Vagina (tissue), 2 donors: ENCODE results near the gene AGBL5. TPM values are rescaled to one million over a fixed set of nuclear protein-coding genes. Genes with fewer than 3 reads are reported as not detected.

Source experiments
- DNase-seq, 2 donors: peaks; one replicate each; pipeline ENCODE4 v3.0.0-alpha.2; 2017; ENCODE audit errors: extremely low spot score in 2 of 2
- H3K27ac ChIP-seq: fragments of 200-600 bp; sonication (generic); one replicate; pipeline ENCODE4 v1.5.1; 2019
- H3K27me3 ChIP-seq: fragments of 200-600 bp; sonication (generic); one replicate; pipeline ENCODE4 v1.5.1; 2019
- H3K36me3 ChIP-seq, 2 donors: fragments of 200-600 bp; sonication (generic); one replicate each; pipeline ENCODE4 v1.5.1; 2017 to 2019
- H3K4me1 ChIP-seq: fragments of 200-600 bp; sonication (generic); one replicate; pipeline ENCODE4 v1.5.1; 2019
- H3K4me3 ChIP-seq, 2 donors: fragments of 200-600 bp; sonication (generic); 1 replicate in 1 of 2; 2 replicates in 1 of 2; pipeline ENCODE4 v1.5.1; 2016 to 2019
- H3K9me3 ChIP-seq: fragments of 200-600 bp; sonication (generic); one replicate; pipeline ENCODE4 v1.5.1; 2019
- POLR2A ChIP-seq, 2 donors: fragments of 450-650 bp; IDR thresholded peaks; one replicate each; pipeline ENCODE4 v1.6.1; 2017; ENCODE audit warnings: antibody characterized with exemption in 2 of 2, mild to moderate bottlenecking in 2 of 2, moderate library complexity in 2 of 2
- POLR2AphosphoS5 ChIP-seq, 2 donors: sonication (generic); formaldehyde crosslinking; IDR thresholded peaks; one replicate each; pipeline ENCODE4 v1.9.0; 2017; ENCODE audit warnings: antibody characterized with exemption in 2 of 2, mild to moderate bottlenecking in 2 of 2, low read depth in 1 of 2; ENCODE audit not compliant: insufficient read depth in 1 of 2
- intact Hi-C: fragments of 100-400 bp; cut with DNase I; formaldehyde crosslinking; loops from one replicate; pipeline ENCODE4 v1.15.1; 2023
- total RNA-seq: library from RNA; depleted of rRNA; stranded (reverse); fragments of >200 nt; gene quantifications from one replicate; pipeline ENCODE4 v1.2.3, GENCODE V29; 2016
- TF ChIP-seq, protein P1 (sequence below), 3 experiments: fragments of 450-650 bp in 2 of 3; fragments of 200-600 bp in 1 of 3; sonication (generic) in 1 of 3; IDR thresholded peaks; one replicate each; pipeline ENCODE4 v1.5.1; 2017 to 2019; ENCODE audit warnings: antibody characterized with exemption in 3 of 3, mild to moderate bottlenecking in 2 of 3, moderate library complexity in 2 of 3

Gene AGBL5
- total RNA-seq, 1 donor from 2014 or later: 8.8 TPM

DNA sequence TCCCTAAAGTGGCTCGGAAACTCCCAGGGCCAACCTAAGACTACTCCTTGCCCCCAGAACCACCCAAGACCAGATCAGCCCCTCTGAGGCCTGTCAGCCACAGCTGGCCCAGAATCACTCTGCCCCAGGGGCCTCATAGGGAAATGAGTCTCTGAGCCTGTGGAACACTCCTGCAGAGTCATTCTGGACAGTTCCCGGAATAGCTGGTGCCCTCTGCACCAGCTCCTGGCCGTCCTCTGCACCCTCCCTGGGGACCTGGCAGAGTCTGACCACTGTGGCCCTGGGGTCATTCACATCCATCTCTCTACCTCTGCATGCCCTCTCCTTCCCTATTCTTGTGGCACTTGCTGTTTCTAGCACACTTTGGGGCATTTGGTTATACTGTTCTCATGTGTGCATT, 33.3 kb upstream of the AGBL5 start:
- no peak overlapping the region for H3K4me3 ChIP-seq
- no peaks in the 10 kb centered on the region for H3K9me3 ChIP-seq
- TF ChIP-seq POLR2AphosphoS5 (IDR thresholded peaks at IDR 0.05; ENCODE audit: insufficient read depth in 1 of 2, low read depth in 1 of 2) (no peak), POLR2A (IDR thresholded peaks at IDR 0.05) (no peak)
- TF ChIP-seq, protein P1, sequence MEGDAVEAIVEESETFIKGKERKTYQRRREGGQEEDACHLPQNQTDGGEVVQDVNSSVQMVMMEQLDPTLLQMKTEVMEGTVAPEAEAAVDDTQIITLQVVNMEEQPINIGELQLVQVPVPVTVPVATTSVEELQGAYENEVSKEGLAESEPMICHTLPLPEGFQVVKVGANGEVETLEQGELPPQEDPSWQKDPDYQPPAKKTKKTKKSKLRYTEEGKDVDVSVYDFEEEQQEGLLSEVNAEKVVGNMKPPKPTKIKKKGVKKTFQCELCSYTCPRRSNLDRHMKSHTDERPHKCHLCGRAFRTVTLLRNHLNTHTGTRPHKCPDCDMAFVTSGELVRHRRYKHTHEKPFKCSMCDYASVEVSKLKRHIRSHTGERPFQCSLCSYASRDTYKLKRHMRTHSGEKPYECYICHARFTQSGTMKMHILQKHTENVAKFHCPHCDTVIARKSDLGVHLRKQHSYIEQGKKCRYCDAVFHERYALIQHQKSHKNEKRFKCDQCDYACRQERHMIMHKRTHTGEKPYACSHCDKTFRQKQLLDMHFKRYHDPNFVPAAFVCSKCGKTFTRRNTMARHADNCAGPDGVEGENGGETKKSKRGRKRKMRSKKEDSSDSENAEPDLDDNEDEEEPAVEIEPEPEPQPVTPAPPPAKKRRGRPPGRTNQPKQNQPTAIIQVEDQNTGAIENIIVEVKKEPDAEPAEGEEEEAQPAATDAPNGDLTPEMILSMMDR (IDR thresholded peaks at IDR 0.05): no peak
- no peaks in the 10 kb centered on the region for H3K27me3 ChIP-seq
- no peaks in the 10 kb centered on the region for H3K36me3 ChIP-seq
- intact Hi-C loops: loop anchor here (2.0 kb wide), 1 partner anchor 53 kb away; no protein-coding TSS in a partner anchor
- H3K4me1 ChIP-seq: peaks cover 31% of the 10 kb centered on the region
- H3K27ac ChIP-seq: no peak overlapping the region
- DNase-seq: no peak

DNA sequence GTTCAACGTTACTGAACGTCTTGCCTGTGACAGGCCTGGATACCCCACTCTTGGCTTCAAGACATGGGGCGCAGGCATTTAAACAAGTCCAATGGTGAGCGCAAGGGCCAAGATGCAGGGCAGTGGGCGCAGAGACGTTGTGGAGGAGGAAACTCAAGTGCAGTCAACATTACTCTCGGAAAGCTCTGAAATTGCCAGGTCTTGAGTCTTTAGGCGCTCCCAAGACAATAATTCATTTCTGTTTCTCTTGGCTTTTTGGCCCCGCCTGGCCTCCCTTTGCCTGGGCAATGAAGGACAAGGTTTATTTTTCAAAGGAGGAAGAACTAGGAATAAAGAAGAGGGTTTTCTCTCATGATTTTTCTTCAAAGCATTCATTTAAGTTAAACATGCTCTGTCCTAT, 32.0 kb upstream of the AGBL5 start:
- Histone ChIP-seq H3K9me3 (no peaks in the 10 kb centered on the region), H3K36me3 (no peaks in the 10 kb centered on the region), H3K27me3 (no peaks in the 10 kb centered on the region), H3K27ac (no peak overlapping the region), H3K4me1 (peaks cover 31% of the 10 kb centered on the region), H3K4me3 (no peak overlapping the region)
- TF ChIP-seq POLR2AphosphoS5 (IDR thresholded peaks at IDR 0.05; ENCODE audit: insufficient read depth in 1 of 2, low read depth in 1 of 2) (no peak), POLR2A (IDR thresholded peaks at IDR 0.05) (no peak)
- TF ChIP-seq, protein P1 (IDR thresholded peaks at IDR 0.05): no peak
- DNase-seq: no peak
- intact Hi-C loops: loop anchor here (2.0 kb wide), 1 partner anchor 55 kb away; no protein-coding TSS in a partner anchor

DNA sequence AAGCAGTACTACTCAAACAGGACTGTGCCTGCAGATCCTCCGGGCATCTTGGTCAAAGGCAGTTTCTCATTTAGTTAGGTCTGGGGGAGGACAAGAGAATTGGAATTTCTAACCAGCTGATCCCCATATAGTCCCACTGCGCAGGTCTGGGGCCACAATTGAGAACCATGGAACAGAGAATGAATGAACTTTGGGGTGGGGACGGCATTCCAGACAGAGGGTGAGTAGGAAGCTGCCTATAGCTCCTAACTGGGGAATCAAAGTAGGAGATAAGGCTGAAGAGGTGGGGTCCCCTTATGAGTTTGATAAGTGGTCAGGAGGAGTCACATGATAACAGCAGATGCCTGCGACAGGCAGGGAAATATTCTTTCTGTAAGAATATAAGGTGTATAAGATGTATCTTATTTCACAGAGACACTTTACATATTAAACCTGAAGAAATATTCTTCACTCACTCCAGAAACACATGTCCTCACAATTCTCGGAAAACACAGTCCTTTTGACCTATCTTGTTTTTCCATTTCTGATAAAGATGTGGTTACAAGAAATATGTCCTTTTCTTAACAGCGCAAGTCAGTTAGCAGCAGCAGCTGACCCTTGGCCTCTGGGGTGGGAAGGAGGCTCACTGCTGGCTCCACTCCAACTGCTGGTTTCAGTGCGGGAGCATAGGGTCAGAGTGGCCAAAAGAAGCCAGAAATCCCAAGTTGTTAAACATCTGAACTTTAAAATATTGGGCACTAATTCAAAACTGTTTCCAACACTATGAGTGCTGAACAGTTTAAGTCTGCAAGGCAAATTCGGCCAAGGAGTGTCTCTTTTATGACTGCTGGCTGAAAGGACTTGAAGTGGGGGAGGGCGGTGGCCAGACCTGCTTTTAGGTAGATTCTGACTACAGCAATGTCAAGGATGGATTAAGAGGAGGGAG, 31.3 kb upstream of the AGBL5 start:
- intact Hi-C loops: loop anchor here (2.0 kb wide), 1 partner anchor 55 kb away; no protein-coding TSS in a partner anchor
- H3K4me3 ChIP-seq: no peak overlapping the region
- TF ChIP-seq POLR2AphosphoS5 (IDR thresholded peaks at IDR 0.05; ENCODE audit: insufficient read depth in 1 of 2, low read depth in 1 of 2) (no peak), POLR2A (IDR thresholded peaks at IDR 0.05) (no peak)
- TF ChIP-seq, protein P1 (IDR thresholded peaks at IDR 0.05): no peak
- H3K4me1 ChIP-seq: peaks cover 26% of the 10 kb centered on the region
- H3K36me3 ChIP-seq: no peaks in the 10 kb centered on the region
- DNase-seq: no peak
- H3K9me3 ChIP-seq: no peaks in the 10 kb centered on the region
- H3K27ac ChIP-seq: no peak overlapping the region
- H3K27me3 ChIP-seq: no peaks in the 10 kb centered on the region

DNA sequence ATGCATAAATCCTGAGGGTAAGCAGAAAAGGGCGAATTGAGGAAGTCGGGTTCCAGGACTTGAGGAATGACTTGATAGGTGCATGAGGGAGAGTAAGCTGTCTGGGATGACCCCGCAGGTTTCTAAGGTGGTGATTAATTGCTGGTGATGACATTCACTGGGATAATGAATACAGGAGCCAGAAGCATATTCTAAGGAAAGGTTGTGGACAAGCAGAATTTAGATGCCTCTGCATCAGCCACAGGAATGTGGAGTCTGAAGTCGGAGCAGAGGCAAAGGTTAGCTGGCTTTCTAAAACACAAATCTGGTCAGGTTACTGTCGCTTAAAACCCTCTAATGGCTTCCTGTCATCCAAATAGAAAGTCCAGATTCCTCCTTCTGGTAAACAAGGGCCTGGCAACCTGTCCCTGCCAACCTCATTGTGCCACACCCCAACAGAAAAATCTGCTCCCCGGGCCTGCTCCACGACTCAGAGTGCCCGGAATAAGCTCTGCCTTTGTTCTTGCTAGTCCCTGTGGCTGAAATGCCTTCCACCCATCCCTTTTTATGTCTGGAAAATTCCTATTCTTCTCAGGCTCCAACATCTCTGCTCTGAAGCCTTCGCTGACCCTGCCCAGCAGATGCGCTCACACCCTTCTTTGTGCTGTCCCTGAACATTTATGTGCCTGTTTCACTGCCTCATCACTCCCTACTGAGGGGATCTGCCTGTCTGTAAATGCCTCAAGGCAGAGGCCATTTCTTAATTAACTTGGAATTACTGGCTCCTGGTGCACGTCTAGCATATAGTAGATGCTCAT, 30.0 kb upstream of the AGBL5 start:
- H3K27ac ChIP-seq: no peak overlapping the region
- TF ChIP-seq, protein P1 (IDR thresholded peaks at IDR 0.05): no peak

More for the DNA sequence above, 30.0 kb upstream of the AGBL5 start:
- Histone ChIP-seq H3K9me3 (no peaks in the 10 kb centered on the region), H3K4me3 (no peak overlapping the region), H3K4me1 (peaks cover 17% of the 10 kb centered on the region), H3K36me3 (peaks cover 0 to 10% of the 10 kb centered on the region in 2 donors), H3K27me3 (no peaks in the 10 kb centered on the region)
- no peak for DNase-seq
- intact Hi-C loops: no loop called here
